Measurements from ENCODE around the gene DSCAM.

DSCAM gene

DNA sequence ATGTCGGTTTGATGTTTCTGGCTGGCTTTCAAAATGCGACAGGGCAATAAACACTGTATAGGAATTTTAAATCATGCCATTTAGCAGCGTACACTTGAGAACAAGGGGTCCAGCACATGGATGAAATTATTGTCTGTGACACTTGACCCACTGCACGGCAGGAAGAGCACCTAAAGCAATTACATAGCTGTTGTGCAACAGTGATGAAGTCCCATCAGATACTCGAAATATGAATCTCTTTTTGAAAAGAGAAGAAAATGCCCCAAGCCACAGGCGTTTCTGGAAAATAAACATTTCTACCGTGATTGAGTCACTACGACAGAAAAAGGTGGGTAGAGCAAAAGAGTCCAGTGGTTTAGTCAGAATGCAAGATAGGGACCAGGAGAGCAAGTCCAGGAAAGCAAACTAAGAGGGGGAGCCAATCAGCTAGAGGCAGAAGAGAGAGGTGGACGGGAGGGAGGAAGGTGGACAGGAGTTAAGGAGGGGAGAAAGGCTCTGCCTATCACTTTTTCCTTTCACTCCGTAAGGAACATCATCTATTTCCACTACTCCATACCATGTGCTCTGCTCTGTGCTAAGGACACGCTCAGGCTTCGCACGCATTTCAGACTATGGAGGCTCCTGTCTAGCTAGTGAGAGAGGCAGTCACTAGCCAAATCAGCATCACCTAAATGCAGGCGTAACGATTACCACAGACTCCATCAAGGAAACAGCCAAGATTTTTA, 6.4 kb downstream of the DSCAM start:
- DNase-seq (ENCODE audit: low read depth): no peak

DNA sequence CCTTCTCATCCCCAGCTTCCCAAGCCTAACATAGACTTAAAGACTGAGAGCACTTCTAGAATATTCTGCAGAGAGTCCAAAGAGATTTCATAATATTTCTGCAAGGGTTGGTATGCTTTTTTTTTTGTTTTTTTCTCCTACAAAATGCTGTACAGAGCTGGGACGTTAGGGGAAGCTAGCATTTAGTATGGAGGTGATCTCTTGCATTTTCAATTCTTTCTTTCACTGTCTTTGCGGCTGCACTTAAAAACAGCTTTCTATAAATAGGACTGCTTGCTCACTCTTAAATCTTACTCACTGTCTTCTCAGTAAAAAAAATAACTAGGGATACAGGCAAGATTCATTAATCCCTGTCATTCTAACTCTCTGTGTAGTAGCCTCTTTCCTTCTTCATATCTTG, 7.4 kb downstream of the DSCAM start:
- DNase-seq (ENCODE audit: low read depth): no peak

DNA sequence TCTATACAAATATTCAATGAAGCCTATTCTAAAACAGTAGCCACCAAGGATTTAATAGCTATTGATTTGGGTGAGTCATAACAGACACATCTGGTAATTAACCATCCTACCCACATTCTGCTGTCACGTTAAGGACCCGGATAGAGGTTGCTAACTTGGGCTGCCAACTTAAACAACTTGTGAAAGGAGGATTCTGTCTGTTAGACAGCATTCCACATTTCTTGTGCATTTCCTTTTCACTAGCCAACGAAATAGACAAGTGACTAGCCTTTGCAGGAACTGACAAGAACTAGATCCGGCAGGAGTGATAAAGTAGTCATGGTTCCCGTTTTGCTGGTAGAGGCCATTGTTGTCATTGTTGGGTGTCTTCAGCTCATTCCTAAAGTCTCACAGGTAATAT, 9.5 kb downstream of the DSCAM start:
- DNase-seq (ENCODE audit: low read depth): no peak

DNA sequence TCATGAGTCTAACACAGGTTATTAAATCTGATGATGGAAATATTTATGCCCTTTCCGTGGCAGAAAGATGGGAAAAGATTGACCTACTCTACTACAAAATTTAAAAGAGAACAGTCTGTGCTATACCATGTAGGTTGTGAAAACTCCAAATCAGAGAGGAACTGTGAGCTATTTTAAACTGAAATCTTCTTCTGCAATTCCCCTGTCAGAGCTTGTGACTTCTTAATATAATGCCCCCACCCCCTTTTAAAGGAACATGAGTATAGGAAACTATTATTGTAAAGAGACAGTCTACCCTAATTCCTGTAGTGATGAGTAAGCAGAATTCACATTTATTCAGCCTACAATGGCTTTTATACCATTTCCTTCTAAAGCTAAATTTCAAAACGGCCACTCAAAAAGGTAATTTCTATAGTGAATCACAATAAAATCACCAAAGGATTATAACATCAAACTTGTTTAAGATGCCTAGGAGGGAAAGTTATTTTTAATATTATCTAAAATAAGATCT, 11.7 kb downstream of the DSCAM start:
- DNase-seq (ENCODE audit: low read depth): no peak

- DNase-seq (ENCODE audit: low read depth): no peak
These were observed 13.8 kb downstream of the DSCAM start for GRCh38 chr21:40833184-40833583.

DNA sequence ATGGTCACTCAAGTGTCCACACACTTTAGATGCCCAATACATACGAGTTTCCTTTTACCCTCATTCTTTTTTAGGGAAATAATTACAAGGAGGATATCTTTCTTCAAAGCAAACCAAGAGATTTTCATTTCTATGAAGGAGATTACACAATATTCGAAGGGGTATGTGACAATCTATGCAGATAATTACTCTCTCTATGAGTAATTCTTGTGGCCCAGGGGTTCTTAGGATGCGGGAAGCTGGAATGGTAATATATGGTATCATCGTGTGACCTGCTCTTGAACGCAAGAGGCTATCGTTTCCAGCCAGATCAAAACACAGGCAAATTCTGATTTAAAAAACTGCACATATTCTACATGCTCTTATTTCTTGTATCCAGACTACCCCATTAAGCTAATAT, 14.6 kb downstream of the DSCAM start:
- DNase-seq (ENCODE audit: low read depth): no peak

DNA sequence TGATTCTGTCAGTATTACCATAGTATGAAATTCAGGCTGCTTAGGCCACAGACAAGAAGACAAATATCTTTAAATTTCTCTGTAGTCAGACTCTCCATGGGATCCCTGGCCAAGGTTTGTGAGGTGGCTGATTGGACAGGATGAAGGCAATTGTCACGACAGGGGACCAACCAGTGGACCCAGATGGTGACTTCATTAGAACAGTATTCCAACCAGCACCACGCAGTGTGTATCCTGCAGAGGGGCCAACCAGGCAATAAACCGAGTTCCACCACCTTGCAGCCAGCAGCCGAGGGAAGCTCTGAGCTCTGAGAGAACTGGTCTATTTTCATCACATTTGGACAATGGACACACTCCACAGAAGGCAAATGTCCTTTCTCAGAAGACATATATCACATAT, 16.1 kb downstream of the DSCAM start:
- no peak for DNase-seq (ENCODE audit: low read depth)

DNA sequence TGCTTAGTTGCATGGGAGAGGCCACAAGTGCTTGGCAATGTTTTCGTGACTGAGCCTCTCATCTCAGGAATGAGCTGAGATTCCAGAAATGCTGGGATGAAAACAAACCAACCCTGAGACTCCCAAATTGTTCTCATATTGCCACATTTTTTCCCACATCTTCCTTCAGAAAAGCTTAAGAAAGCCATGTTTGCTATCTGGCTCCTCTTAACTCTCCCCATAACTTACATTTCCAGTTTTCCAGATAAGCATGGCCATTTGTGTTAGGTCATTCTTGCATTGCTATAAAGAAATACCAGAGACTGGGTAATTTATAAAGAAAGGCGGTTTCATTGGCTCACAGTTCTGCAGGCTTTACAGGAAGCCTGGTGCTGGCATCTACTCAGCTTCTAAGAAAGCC, 17.2 kb downstream of the DSCAM start:
- no peak for DNase-seq (ENCODE audit: low read depth)

GRCh38 chr21:40829308-40829707, 17.6 kb downstream of the DSCAM start:
- no peak for DNase-seq (ENCODE audit: low read depth)

GRCh38 chr21:40827509-40827908, 19.4 kb downstream of the DSCAM start:
- DNase-seq (ENCODE audit: low read depth): no peak

- DNase-seq (ENCODE audit: low read depth): no peak
These were observed 27.7 kb downstream of the DSCAM start for GRCh38 chr21:40819071-40819900.

DNA sequence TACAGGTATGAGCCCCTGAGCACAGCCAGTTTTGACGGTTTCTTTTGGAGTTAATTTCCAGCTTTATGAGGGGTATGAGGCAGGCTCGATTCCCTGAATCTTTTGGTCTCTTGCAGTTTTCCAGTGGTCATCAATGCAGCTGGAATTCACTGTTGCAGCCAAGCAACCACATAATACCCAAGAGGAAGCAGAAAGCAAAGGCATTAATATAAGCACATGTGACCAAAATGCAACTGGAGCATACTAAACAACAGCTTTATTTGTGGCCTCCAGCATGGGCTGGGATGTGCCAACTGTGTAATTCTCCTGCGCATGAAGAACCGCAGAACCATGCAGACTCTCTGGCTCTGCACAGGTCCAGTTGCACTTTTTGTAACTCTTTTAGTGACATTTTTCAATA, 33.0 kb downstream of the DSCAM start:
- no peak for DNase-seq (ENCODE audit: low read depth)

- no peak for DNase-seq (ENCODE audit: low read depth)
These were observed 37.2 kb downstream of the DSCAM start for GRCh38 chr21:40809673-40810197.

- no peak for DNase-seq (ENCODE audit: low read depth)
These were observed 43.9 kb downstream of the DSCAM start for GRCh38 chr21:40803101-40803500.

DNA sequence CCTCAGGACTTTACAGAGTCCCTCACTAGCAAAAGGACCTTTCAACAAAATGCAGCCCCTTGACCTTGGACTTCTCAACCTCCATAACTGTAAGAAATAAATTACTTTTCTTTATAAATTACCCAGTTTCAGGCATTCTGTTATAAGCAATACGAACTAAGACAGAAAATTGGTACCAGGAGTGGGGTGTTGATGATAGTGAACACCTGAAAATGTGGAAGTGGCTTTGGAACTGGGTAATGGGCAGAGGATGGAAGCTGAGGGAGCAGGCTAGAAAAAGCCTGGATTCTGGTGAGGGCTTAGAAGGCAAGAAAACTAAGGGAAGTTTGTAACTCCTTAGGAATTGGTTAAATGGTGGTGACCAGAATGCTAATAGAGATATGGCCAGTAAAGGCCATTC, 46.8 kb downstream of the DSCAM start:
- no peak for DNase-seq (ENCODE audit: low read depth)

DNA sequence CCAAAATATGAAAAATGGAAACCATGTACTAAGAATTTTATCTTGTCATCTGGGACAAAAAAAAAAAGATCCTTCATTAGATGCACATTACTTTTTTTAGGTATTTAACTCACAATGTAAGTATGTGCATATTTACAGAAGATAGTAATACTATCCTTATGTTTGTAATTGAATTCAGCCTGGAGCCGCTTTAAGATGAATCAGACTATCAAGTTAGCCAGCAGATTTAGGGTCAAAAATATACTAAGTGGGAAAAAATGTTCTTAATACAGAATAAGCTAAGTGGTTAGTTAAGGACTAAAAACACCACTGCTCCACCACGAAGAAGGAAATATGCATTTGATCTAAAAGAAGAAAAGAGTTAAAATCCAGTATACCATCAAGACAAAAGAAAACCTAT, 49.1 kb downstream of the DSCAM start:
- no peak for DNase-seq (ENCODE audit: low read depth)

- DNase-seq (ENCODE audit: low read depth): no peak
These were observed 49.5 kb downstream of the DSCAM start for GRCh38 chr21:40797410-40797809.

GRCh38 chr21:40796464-40796863, 50.5 kb downstream of the DSCAM start:
- no peak for DNase-seq (ENCODE audit: low read depth)

DNA sequence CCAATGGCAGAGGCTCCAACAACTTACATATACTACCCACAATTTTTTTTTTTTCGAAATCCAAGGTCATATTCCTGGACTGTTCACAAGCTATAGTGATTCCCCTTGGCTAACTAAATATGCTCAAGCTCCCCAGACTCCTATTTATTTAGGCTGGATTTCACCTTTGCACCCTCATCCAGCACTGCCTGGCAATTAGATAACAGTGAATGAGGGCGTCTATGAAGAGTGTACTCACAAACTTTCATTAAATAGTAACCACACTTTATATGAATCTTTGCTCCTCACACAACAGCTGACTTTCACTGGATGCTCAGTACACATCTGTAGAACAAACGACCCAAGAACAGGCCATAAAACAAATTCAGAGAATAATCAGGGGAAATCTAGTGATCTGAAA, 51.6 kb downstream of the DSCAM start:
- no peak for DNase-seq (ENCODE audit: low read depth)

GRCh38 chr21:40792691-40793456, 54.1 kb downstream of the DSCAM start:
- no peak for DNase-seq (ENCODE audit: low read depth)

DNA sequence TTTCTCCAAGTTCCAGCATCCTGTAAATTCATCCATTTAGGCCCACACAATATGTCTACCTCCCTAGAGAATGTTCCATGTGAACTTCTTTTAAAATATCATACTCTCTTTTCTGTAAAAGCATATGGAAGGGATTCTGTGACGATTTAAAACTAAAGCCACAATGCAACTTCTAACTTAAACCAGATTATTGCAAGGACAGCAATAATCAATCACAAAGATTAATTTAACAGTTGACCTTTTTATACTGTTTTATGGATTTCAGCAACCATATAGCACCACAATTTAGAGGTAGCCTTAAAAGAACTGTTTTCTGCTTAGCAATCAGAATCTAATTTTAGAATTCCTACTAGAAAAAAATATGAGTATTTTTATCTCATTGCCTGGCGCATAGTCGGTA, 58.3 kb downstream of the DSCAM start:
- no peak for DNase-seq (ENCODE audit: low read depth)

DNA sequence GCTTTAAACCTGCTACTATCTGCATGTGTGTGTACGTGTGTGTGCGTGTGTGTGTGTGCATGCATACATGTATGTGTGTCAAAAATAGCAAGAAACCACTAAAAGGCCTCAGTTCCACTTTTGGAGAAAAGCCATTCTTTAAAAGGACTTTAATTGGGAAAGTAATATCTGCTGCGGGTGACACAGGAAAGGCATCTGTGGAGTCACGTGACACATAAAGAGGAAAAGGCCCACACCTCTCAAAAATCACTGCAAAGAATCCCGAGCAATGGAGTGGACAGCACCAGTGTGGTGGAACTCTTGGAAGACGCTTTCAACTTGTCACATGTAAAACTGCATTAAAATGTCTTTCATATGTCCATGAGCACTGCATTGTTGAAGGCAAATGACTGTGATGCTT, 63.6 kb downstream of the DSCAM start:
- no peak for DNase-seq (ENCODE audit: low read depth)
